IMR-90 (cell line): ENCODE measurements around the gene CTDP1. TPM values are rescaled to one million over a fixed set of nuclear protein-coding genes. Genes with fewer than 3 reads are reported as not detected.

ENCODE experiments used
- ATAC-seq: fragments of 200-7000 bp; cut with Tn5 transposase; 2 replicates; pipeline ENCODE4 v1.9.1; 2020; ENCODE audit warnings: low read depth, mild to moderate bottlenecking, moderate library complexity
- BruUV-seq: library from RNA; stranded (reverse); fragments of 400-500 nt; replicated peaks from 2 replicates; lab custom pipeline; 2021; lab: Mats Ljungman, UMichigan
- CTCF ChIA-PET: fragments of 300-600 bp; formaldehyde crosslinking; extraction: SDS; loops from one replicate; lab custom pipeline; 2021; ENCODE audit warnings: antibody characterized with exemption; lab: Yijun Ruan, JAX
- POLR2A ChIA-PET: fragments of 300-600 bp; sonication (Branson Sonifier 250); formaldehyde crosslinking; loops from one replicate; lab custom pipeline; 2022; ENCODE audit warnings: antibody characterized with exemption; ENCODE audit not compliant: unreplicated experiment; lab: Charles Lee
- DNase-seq: peaks from one replicate; pipeline ENCODE4 v3.0.0; 2013
- H2AFZ ChIP-seq: replicated peaks from 2 replicates; pipeline ENCODE3; 2013; ENCODE audit warnings: low read length, mild to moderate bottlenecking; ENCODE audit not compliant: poor library complexity
- H2AK5ac ChIP-seq: 2 replicates; pipeline ENCODE4 v1.6.1; 2013; ENCODE audit warnings: low read depth, low read length, inconsistent platforms
- H2AK9ac ChIP-seq: replicated peaks from 2 replicates; pipeline ENCODE3; 2013; ENCODE audit warnings: mild to moderate bottlenecking, low read depth, low read length, moderate library complexity; ENCODE audit not compliant: poor library complexity
- H2BK120ac ChIP-seq: 2 replicates; pipeline ENCODE4 v1.6.1; 2013; ENCODE audit warnings: low read depth, low read length, inconsistent platforms
- H2BK15ac ChIP-seq: 3 replicates; pipeline ENCODE4 v1.6.1; 2013; ENCODE audit warnings: low read depth, low read length, inconsistent platforms
- H2BK20ac ChIP-seq: 2 replicates; pipeline ENCODE4 v1.6.1; 2013; ENCODE audit warnings: low read depth, mild to moderate bottlenecking, inconsistent platforms, low read length, moderate library complexity
- H2BK5ac ChIP-seq: 2 replicates; pipeline ENCODE4 v1.6.1; 2013; ENCODE audit warnings: mild to moderate bottlenecking, low read depth, low read length, inconsistent platforms; ENCODE audit not compliant: poor library complexity, severe bottlenecking
- H3K14ac ChIP-seq: replicated peaks from 2 replicates; pipeline ENCODE4 v1.6.1; 2013; ENCODE audit warnings: low read depth, low read length, inconsistent platforms
- H3K18ac ChIP-seq: 2 replicates; pipeline ENCODE4 v1.6.1; 2013; ENCODE audit warnings: low read depth, low read length, control low read depth
- H3K23ac ChIP-seq: 2 replicates; pipeline ENCODE4 v1.6.1; 2013; ENCODE audit warnings: low read depth, low read length, inconsistent platforms
- H3K27ac ChIP-seq: 2 replicates; pipeline ENCODE4 v1.5.1; 2013; ENCODE audit warnings: mild to moderate bottlenecking, control low read depth, low read length; ENCODE audit not compliant: insufficient read depth
- H3K27me3 ChIP-seq: 2 replicates; pipeline ENCODE4 v1.6.1; 2013; ENCODE audit warnings: low read length; ENCODE audit not compliant: control insufficient read depth, insufficient read depth
- H3K36me3 ChIP-seq: 2 replicates; pipeline ENCODE4 v1.6.1; 2013; ENCODE audit warnings: low read length, mixed read lengths; ENCODE audit not compliant: control insufficient read depth, insufficient read depth
- H3K4ac ChIP-seq: 2 replicates; pipeline ENCODE4 v1.6.1; 2013; ENCODE audit warnings: low read depth, low read length, inconsistent platforms
- H3K4me1 ChIP-seq: 2 replicates; pipeline ENCODE4 v1.6.1; 2013; ENCODE audit warnings: low read length, mixed read lengths; ENCODE audit not compliant: control insufficient read depth, insufficient read depth
- H3K4me2 ChIP-seq: 2 replicates; pipeline ENCODE4 v1.6.1; 2013; ENCODE audit warnings: low read depth, mild to moderate bottlenecking, control low read depth, low read length, moderate library complexity
- H3K4me3 ChIP-seq: 2 replicates; pipeline ENCODE4 v1.5.1; 2013; ENCODE audit warnings: low read depth, mild to moderate bottlenecking, control low read depth, low read length, moderate library complexity; ENCODE audit not compliant: insufficient read depth
- H3K56ac ChIP-seq: 2 replicates; pipeline ENCODE4 v1.6.1; 2013; ENCODE audit warnings: low read length, inconsistent platforms; ENCODE audit not compliant: insufficient read depth; ENCODE audit errors: extremely low read depth
- H3K79me1 ChIP-seq, 2 experiments: 2 replicates each; pipeline ENCODE4 v1.6.1; 2013; ENCODE audit warnings: low read length in 2 of 2, inconsistent platforms in 1 of 2, low read depth in 1 of 2
- H3K9ac ChIP-seq: 2 replicates; pipeline ENCODE4 v1.6.1; 2013; ENCODE audit warnings: low read depth, low read length, control low read depth
- H3K9me1 ChIP-seq: 2 replicates; pipeline ENCODE4 v1.6.1; 2013; ENCODE audit warnings: low read length, inconsistent platforms; ENCODE audit not compliant: insufficient read depth
- H3K9me3 ChIP-seq: 2 replicates; pipeline ENCODE4 v1.6.1; 2013; ENCODE audit warnings: low read length; ENCODE audit not compliant: control insufficient read depth, insufficient read depth
- H4K20me1 ChIP-seq: 2 replicates; pipeline ENCODE4 v1.6.1; 2013; ENCODE audit warnings: low read length, inconsistent platforms; ENCODE audit not compliant: insufficient read depth
- H4K5ac ChIP-seq: 2 replicates; pipeline ENCODE4 v1.6.1; 2013; ENCODE audit warnings: mild to moderate bottlenecking, low read depth, low read length, control low read depth
- H4K8ac ChIP-seq, 2 experiments: 2 replicates each; pipeline ENCODE4 v1.6.1; 2013; ENCODE audit warnings: low read depth in 2 of 2, low read length in 2 of 2, control low read depth in 1 of 2, inconsistent platforms in 1 of 2
- H4K91ac ChIP-seq: 2 replicates; pipeline ENCODE4 v1.6.1; 2013; ENCODE audit warnings: low read depth, low read length, inconsistent platforms; ENCODE audit not compliant: insufficient read depth
- BHLHE40 ChIP-seq: fragments of 150-350 bp; IDR thresholded peaks from 2 replicates; pipeline ENCODE4 v1.6.1; 2016; ENCODE audit warnings: mild to moderate bottlenecking, low read depth, low read length
- CEBPB ChIP-seq: IDR thresholded peaks from 2 replicates; pipeline ENCODE4 v1.6.1; 2012; ENCODE audit warnings: low read depth, low read length, improper control_type of control experiment
- ELK1 ChIP-seq: fragments of 150-350 bp; IDR thresholded peaks from 2 replicates; pipeline ENCODE4 v1.6.1; 2016; ENCODE audit warnings: low read depth, mild to moderate bottlenecking, low read length, moderate library complexity, borderline replicate concordance
- NFE2L2 ChIP-seq: fragments of 150-350 bp; IDR thresholded peaks from 2 replicates; pipeline ENCODE4 v1.6.1; 2016; ENCODE audit warnings: low read depth, mild to moderate bottlenecking, low read length
- POLR2A ChIP-seq: IDR thresholded peaks from 2 replicates; pipeline ENCODE4 v1.6.1; 2012; ENCODE audit warnings: mild to moderate bottlenecking, low read depth, low read length
- SMC3 ChIP-seq: fragments of 150-350 bp; IDR thresholded peaks from 2 replicates; pipeline ENCODE4 v1.6.1; 2016; ENCODE audit warnings: low read depth, mild to moderate bottlenecking, antibody characterized with exemption, low read length, moderate library complexity
- USF2 ChIP-seq: fragments of 150-350 bp; IDR thresholded peaks from 2 replicates; pipeline ENCODE4 v1.6.1; 2017; ENCODE audit warnings: mild to moderate bottlenecking, antibody characterized with exemption, low read length, low read depth
- WGBS, 2 experiments: methylation state at CpG; one replicate each; pipeline versions ENCODE4 v1.1.5 to v1.1.7; 2013; ENCODE audit warnings: missing lambda C conversion rate in 2 of 2; ENCODE audit not compliant: insufficient read length in 1 of 2; ENCODE audit errors: extremely low coverage in 2 of 2; 5-methylcytosine and 5-hydroxymethylcytosine counted together
- dilution Hi-C: fragments of 300-500 bp; cut with HindIII; formaldehyde crosslinking; loops from one replicate; pipeline ENCODE4 v1.14.3; 2018; ENCODE audit warnings: low sequenced_read_pairs; ENCODE audit not compliant: unreplicated experiment
- in situ Hi-C: fragments of 300-500 bp; cut with MboI; formaldehyde crosslinking; loops from 3 replicates; pipeline ENCODE4 v1.14.3; 2019; ENCODE audit warnings: low sequenced_read_pairs, inconsistent platforms, mixed read lengths
- intact Hi-C: fragments of 100-400 bp; cut with micrococcal nuclease; formaldehyde crosslinking; loops from 2 replicates; pipeline ENCODE4 v1.10.0; 2022
- polyA plus RNA-seq, 3 experiments: library from polyadenylated mRNA; depleted of rRNA; stranded (reverse); fragments of >200 nt; gene quantifications; 2 replicates each; pipeline ENCODE4 v1.2.3, GENCODE V29; 2012; ENCODE audit warnings: low replicate concordance in 1 of 3
- total RNA-seq: library from RNA; depleted of rRNA; stranded (reverse); fragments of >200 nt; gene quantifications from 2 replicates; pipeline ENCODE4 v1.2.3, GENCODE V29; 2012

Gene CTDP1
- total and polyA plus RNA-seq, 2 of the 4 experiments (the other 2 are of a cell fraction), result 13.4 to 17.6 TPM

GRCh38 chr18:79699653-79700052 is 20.1 kb downstream of the CTDP1 start:
- H3K9me3 ChIP-seq, result no peaks in the 10 kb centered on the region
- 100% methylated on average over 1 of the region's 8 CpGs; no CpG with 5 or more reads in 1 of the 2 experiments for WGBS, 2 experiments
- no peak overlapping the region for H3K4me3 ChIP-seq
- H3K79me1 ChIP-seq, result peaks cover 33 to 75% of the 10 kb centered on the region in 2 experiments
- H3K23ac ChIP-seq, result no peak overlapping the region
- ATAC-seq, result no peak
- no peak for DNase-seq
- H3K56ac ChIP-seq, result no peak overlapping the region
- no peak overlapping the region; the same call in 1 of the 2 replicates for H2AK5ac ChIP-seq
- no peak overlapping the region for H3K4me2 ChIP-seq
- H3K18ac ChIP-seq, result no peak overlapping the region
- H3K9me1 ChIP-seq, result peaks cover 22% of the 10 kb centered on the region
- no TSS peak for BruUV-seq
- H3K4me1 ChIP-seq, result peaks cover 10% of the 10 kb centered on the region
- no peak overlapping the region for H2AFZ ChIP-seq
- TF ChIP-seq NFE2L2 (no peak), CEBPB (no peak), POLR2A (no peak), BHLHE40 (no peak), USF2 (no peak), ELK1 (no peak), SMC3 (no peak)
- in situ Hi-C loops (no loop called here), intact Hi-C loops (loop anchor here (10.0 kb wide), 1 partner anchor 335 kb away; the partner anchor contains the start of gene RBFA), dilution Hi-C loops (no loop called here)
- no peak overlapping the region; the same call in 1 of the 2 replicates for H3K14ac ChIP-seq
- no peak overlapping the region for H3K9ac ChIP-seq
- no peak overlapping the region for H2BK120ac ChIP-seq
- no peak overlapping the region for H2BK15ac ChIP-seq
- no peak overlapping the region for H3K4ac ChIP-seq
- CTCF ChIA-PET, result no interaction called here
- H4K20me1 ChIP-seq, result peaks cover 38% of the 10 kb centered on the region
- H2BK5ac ChIP-seq, result no peak overlapping the region
- no peak overlapping the region for H2BK20ac ChIP-seq
- no peak overlapping the region for H4K91ac ChIP-seq
- no peaks in the 10 kb centered on the region for H3K27me3 ChIP-seq
- H4K8ac ChIP-seq, result 0 out of 4 replicates have a peak overlapping the region, but pooled peaks of 1 of the 2 experiments have one; percentile 12
- peaks cover 53% of the 10 kb centered on the region for H3K36me3 ChIP-seq
- no peak overlapping the region; the same call in 1 of the 2 replicates for H4K5ac ChIP-seq
- H3K27ac ChIP-seq, result no peak overlapping the region
- no peak overlapping the region for H2AK9ac ChIP-seq
- POLR2A ChIA-PET, result no interaction called here
